AG10803 (cell line): ENCODE data around the gene PTPRO.

ENCODE experiments used
- DNase-seq: peaks from one replicate; pipeline ENCODE4 v3.0.0; 2010; ENCODE audit warnings: low read depth
- H3K4me3 ChIP-seq: 2 replicates; pipeline ENCODE4 v1.5.1; 2011; ENCODE audit warnings: mild to moderate bottlenecking, low read length, control low read depth
- CTCF ChIP-seq: conservative IDR thresholded peaks from 2 replicates; pipeline ENCODE4 v1.5.1; 2011; ENCODE audit warnings: mild to moderate bottlenecking, low read length, control low read depth, inconsistent platforms

PTPRO gene

GRCh38 chr12:15555446-15555845 is 233.1 kb downstream of the PTPRO start:
- no peak for TF ChIP-seq CTCF
- DNase-seq: peak; percentile 67
- H3K4me3 ChIP-seq: no peak overlapping the region

GRCh38 chr12:15556411-15557102 is 234.2 kb downstream of the PTPRO start:
- no peak overlapping the region for H3K4me3 ChIP-seq
- DNase-seq: peak; percentile 37
- TF ChIP-seq CTCF: no peak

- TF ChIP-seq CTCF: no peak
- DNase-seq: peak; percentile 89
- H3K4me3 ChIP-seq: no peak overlapping the region
These were observed 236.7 kb downstream of the PTPRO start for GRCh38 chr12:15558915-15559528.

- H3K4me3 ChIP-seq: no peak overlapping the region
- no peak for DNase-seq
- no peak for TF ChIP-seq CTCF
These were observed 239.1 kb downstream of the PTPRO start for GRCh38 chr12:15561396-15561795.

GRCh38 chr12:15562263-15562662 is 240.0 kb downstream of the PTPRO start:
- no peak for DNase-seq
- no peak overlapping the region for H3K4me3 ChIP-seq
- TF ChIP-seq CTCF: no peak

GRCh38 chr12:15563663-15564062 is 241.4 kb downstream of the PTPRO start:
- H3K4me3 ChIP-seq: no peak overlapping the region
- no peak for TF ChIP-seq CTCF
- DNase-seq: peak; percentile 57

GRCh38 chr12:15574353-15574752 is 252.0 kb downstream of the PTPRO start:
- H3K4me3 ChIP-seq: no peak overlapping the region
- DNase-seq: no peak
- no peak for TF ChIP-seq CTCF
